HEK293 (cell line): ENCODE measurements around the gene THAP11.
A peak's percentile ranks its signal among the peaks of the same experiment; 100 is the strongest.

Experiments used
- CTCF ChIP-seq: fragments of 450-650 bp; formaldehyde crosslinking; IDR thresholded peaks from 2 replicates; pipeline ENCODE4 v1.5.1; 2016; ENCODE audit warnings: missing biosample characterization, missing genetic modification characterization
- GLIS2 ChIP-seq: fragments of 450-650 bp; formaldehyde crosslinking; IDR thresholded peaks from 2 replicates; pipeline ENCODE4 v1.5.1; 2016; ENCODE audit warnings: missing biosample characterization, missing genetic modification characterization
- IKZF3 ChIP-seq: fragments of 450-650 bp; IDR thresholded peaks from 2 replicates; pipeline ENCODE4 v1.5.0; 2018; ENCODE audit warnings: missing biosample characterization, mild to moderate bottlenecking, missing genetic modification characterization, moderate library complexity
- MEIS1 ChIP-seq: sonication (generic); formaldehyde crosslinking; IDR thresholded peaks from 2 replicates; pipeline ENCODE4 v1.8.1; 2022; ENCODE audit warnings: missing genetic modification reagents, mild to moderate bottlenecking, borderline replicate concordance
- PRDM10 ChIP-seq: fragments of 450-650 bp; formaldehyde crosslinking; IDR thresholded peaks from 2 replicates; pipeline ENCODE4 v1.5.1; 2016; ENCODE audit warnings: missing biosample characterization, missing genetic modification characterization
- ZBTB26 ChIP-seq: fragments of 450-650 bp; formaldehyde crosslinking; optimal IDR thresholded peaks from 2 replicates; pipeline ENCODE3; 2016; ENCODE audit warnings: missing biosample characterization, mild to moderate bottlenecking, missing genetic modification characterization
- ZFP37 ChIP-seq: fragments of 450-650 bp; formaldehyde crosslinking; IDR thresholded peaks from 2 replicates; pipeline ENCODE4 v1.5.1; 2016; ENCODE audit warnings: missing biosample characterization, missing genetic modification characterization
- ZNF16 ChIP-seq: fragments of 450-650 bp; formaldehyde crosslinking; IDR thresholded peaks from 2 replicates; pipeline ENCODE4 v1.5.1; 2016; ENCODE audit warnings: low read depth, missing biosample characterization, missing genetic modification characterization
- ZNF19 ChIP-seq: fragments of 450-650 bp; formaldehyde crosslinking; IDR thresholded peaks from 2 replicates; pipeline ENCODE4; 2016; ENCODE audit warnings: missing biosample characterization, missing genetic modification characterization, low read depth
- ZNF24 ChIP-seq: fragments of 450-650 bp; formaldehyde crosslinking; IDR thresholded peaks from 2 replicates; pipeline ENCODE4 v1.5.1; 2016; ENCODE audit warnings: missing biosample characterization, missing genetic modification characterization
- ZNF354C ChIP-seq: fragments of 450-650 bp; formaldehyde crosslinking; IDR thresholded peaks from 2 replicates; pipeline ENCODE4 v1.5.1; 2016; ENCODE audit warnings: missing biosample characterization, missing genetic modification characterization, low read depth, borderline replicate concordance
- ZNF423 ChIP-seq: fragments of 450-650 bp; formaldehyde crosslinking; IDR thresholded peaks from 2 replicates; pipeline ENCODE4 v1.5.1; 2016; ENCODE audit warnings: missing biosample characterization, missing genetic modification characterization
- ZNF521 ChIP-seq: fragments of 450-650 bp; formaldehyde crosslinking; IDR thresholded peaks from 2 replicates; pipeline ENCODE4 v1.5.1; 2017; ENCODE audit warnings: missing biosample characterization, mild to moderate bottlenecking, missing genetic modification characterization
- ZNF529 ChIP-seq: fragments of 450-650 bp; formaldehyde crosslinking; IDR thresholded peaks from 2 replicates; pipeline ENCODE4 v1.5.1; 2017; ENCODE audit warnings: missing genetic modification characterization, missing biosample characterization; ENCODE audit not compliant: insufficient replicate concordance
- ZNF549 ChIP-seq: fragments of 450-650 bp; IDR thresholded peaks from 2 replicates; pipeline ENCODE4 v1.5.1; 2018; ENCODE audit warnings: missing biosample characterization, missing genetic modification characterization, mild to moderate bottlenecking, inconsistent platforms, moderate library complexity
- ZNF670 ChIP-seq: fragments of 450-650 bp; formaldehyde crosslinking; IDR thresholded peaks from 2 replicates; pipeline ENCODE4 v1.5.1; 2016; ENCODE audit warnings: missing biosample characterization, missing genetic modification characterization, low read depth
- ZNF76 ChIP-seq: fragments of 450-650 bp; formaldehyde crosslinking; IDR thresholded peaks from 2 replicates; pipeline ENCODE4; 2016; ENCODE audit warnings: low read depth, missing biosample characterization, missing genetic modification characterization, borderline replicate concordance
- ZNF768 ChIP-seq: fragments of 450-650 bp; formaldehyde crosslinking; IDR thresholded peaks from 2 replicates; pipeline ENCODE4 v1.5.1; 2018; ENCODE audit warnings: missing biosample characterization, mild to moderate bottlenecking, missing genetic modification characterization
- ZNF776 ChIP-seq: fragments of 450-650 bp; formaldehyde crosslinking; IDR thresholded peaks from 2 replicates; pipeline ENCODE4 v1.5.0; 2017; ENCODE audit warnings: missing biosample characterization, missing genetic modification characterization, borderline replicate concordance
- ZNF792 ChIP-seq: fragments of 450-650 bp; formaldehyde crosslinking; IDR thresholded peaks from 2 replicates; pipeline ENCODE4 v1.5.1; 2016; ENCODE audit warnings: missing biosample characterization, missing genetic modification characterization
- TF ChIP-seq, protein P1 (sequence below): fragments of 450-650 bp; formaldehyde crosslinking; IDR thresholded peaks from 2 replicates; pipeline ENCODE4 v1.5.1; 2016; ENCODE audit warnings: missing biosample characterization, missing genetic modification characterization
- TF ChIP-seq, protein P2 (sequence below): fragments of 450-650 bp; formaldehyde crosslinking; IDR thresholded peaks from 2 replicates; pipeline ENCODE4 v1.5.1; 2016; ENCODE audit warnings: missing biosample characterization, missing genetic modification characterization
- TF ChIP-seq, protein P3 (sequence below): fragments of 450-650 bp; formaldehyde crosslinking; IDR thresholded peaks from 2 replicates; pipeline ENCODE4 v1.5.1; 2017; ENCODE audit warnings: missing biosample characterization, missing genetic modification characterization

The THAP11 gene

GRCh38 chr16:67872631-67873434 is 30.7 kb downstream of the THAP11 start, which contains the start of gene EDC4 (continued):
- TF ChIP-seq ZNF76 (peak; percentile 77; the same call in 1 of the 2 replicates), ZNF792 (tag by site-specific recombination) (no peak), ZNF16 (tag by site-specific recombination) (no peak), ZFP37 (tag by site-specific recombination) (0 out of 2 replicates have a peak, but pooled peaks have one; percentile 81), ZNF354C (no peak), ZBTB26 (tag by site-specific recombination) (peak; percentile 65), ZNF776 (tag by site-specific recombination) (no peak), GLIS2 (tag by site-specific recombination) (peak; percentile 90), IKZF3 (tag by site-specific recombination) (0 out of 2 replicates have a peak, but pooled peaks have one; percentile 17), CTCF (peak; percentile 6; the same call in 1 of the 2 replicates), ZNF529 (no peak), ZNF670 (tag by site-specific recombination) (no peak), ZNF549 (tag by site-specific recombination) (no peak), ZNF768 (tag by site-specific recombination) (no peak), PRDM10 (tag by site-specific recombination) (peak; percentile 62), MEIS1 (CRISPR knock-in tag) (no peak), ZNF19 (tag by site-specific recombination) (no peak), ZNF521 (tag by site-specific recombination) (no peak), ZNF24 (no peak), ZNF423 (no peak)
- TF ChIP-seq, protein P1, sequence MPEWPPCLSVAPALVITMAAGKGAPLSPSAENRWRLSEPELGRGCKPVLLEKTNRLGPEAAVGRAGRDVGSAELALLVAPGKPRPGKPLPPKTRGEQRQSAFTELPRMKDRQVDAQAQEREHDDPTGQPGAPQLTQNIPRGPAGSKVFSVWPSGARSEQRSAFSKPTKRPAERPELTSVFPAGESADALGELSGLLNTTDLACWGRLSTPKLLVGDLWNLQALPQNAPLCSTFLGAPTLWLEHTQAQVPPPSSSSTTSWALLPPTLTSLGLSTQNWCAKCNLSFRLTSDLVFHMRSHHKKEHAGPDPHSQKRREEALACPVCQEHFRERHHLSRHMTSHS (tag by site-specific recombination) = no peak
- TF ChIP-seq, protein P2, sequence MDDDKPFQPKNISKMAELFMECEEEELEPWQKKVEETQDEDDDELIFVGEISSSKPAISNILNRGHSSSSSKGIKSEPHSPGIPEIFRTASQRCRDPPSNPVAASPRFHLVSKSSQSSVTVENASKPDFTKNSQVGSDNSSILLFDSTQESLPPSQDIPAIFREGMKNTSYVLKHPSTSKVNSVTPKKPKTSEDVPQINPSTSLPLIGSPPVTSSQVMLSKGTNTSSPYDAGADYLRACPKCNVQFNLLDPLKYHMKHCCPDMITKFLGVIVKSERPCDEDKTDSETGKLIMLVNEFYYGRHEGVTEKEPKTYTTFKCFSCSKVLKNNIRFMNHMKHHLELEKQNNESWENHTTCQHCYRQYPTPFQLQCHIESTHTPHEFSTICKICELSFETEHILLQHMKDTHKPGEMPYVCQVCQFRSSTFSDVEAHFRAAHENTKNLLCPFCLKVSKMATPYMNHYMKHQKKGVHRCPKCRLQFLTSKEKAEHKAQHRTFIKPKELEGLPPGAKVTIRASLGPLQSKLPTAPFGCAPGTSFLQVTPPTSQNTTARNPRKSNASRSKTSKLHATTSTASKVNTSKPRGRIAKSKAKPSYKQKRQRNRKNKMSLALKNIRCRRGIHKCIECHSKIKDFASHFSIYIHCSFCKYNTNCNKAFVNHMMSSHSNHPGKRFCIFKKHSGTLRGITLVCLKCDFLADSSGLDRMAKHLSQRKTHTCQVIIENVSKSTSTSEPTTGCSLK (tag by site-specific recombination) = no peak
- TF ChIP-seq, protein P3, sequence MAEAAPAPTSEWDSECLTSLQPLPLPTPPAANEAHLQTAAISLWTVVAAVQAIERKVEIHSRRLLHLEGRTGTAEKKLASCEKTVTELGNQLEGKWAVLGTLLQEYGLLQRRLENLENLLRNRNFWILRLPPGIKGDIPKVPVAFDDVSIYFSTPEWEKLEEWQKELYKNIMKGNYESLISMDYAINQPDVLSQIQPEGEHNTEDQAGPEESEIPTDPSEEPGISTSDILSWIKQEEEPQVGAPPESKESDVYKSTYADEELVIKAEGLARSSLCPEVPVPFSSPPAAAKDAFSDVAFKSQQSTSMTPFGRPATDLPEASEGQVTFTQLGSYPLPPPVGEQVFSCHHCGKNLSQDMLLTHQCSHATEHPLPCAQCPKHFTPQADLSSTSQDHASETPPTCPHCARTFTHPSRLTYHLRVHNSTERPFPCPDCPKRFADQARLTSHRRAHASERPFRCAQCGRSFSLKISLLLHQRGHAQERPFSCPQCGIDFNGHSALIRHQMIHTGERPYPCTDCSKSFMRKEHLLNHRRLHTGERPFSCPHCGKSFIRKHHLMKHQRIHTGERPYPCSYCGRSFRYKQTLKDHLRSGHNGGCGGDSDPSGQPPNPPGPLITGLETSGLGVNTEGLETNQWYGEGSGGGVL (tag by site-specific recombination) = peak; percentile 64
